DMS53 (cell line): ENCODE measurements around the gene TP53BP2.
"Not testable (repeated sequence)": the region's sequence is repeated elsewhere in the genome, so short reads cannot be mapped to it uniquely, and the experiment has no call there.

ENCODE experiments used
- DNase-seq: peaks from one replicate; lab custom pipeline; 2025; lab: John Stamatoyannopoulos, UW

TP53BP2 gene, protein sequence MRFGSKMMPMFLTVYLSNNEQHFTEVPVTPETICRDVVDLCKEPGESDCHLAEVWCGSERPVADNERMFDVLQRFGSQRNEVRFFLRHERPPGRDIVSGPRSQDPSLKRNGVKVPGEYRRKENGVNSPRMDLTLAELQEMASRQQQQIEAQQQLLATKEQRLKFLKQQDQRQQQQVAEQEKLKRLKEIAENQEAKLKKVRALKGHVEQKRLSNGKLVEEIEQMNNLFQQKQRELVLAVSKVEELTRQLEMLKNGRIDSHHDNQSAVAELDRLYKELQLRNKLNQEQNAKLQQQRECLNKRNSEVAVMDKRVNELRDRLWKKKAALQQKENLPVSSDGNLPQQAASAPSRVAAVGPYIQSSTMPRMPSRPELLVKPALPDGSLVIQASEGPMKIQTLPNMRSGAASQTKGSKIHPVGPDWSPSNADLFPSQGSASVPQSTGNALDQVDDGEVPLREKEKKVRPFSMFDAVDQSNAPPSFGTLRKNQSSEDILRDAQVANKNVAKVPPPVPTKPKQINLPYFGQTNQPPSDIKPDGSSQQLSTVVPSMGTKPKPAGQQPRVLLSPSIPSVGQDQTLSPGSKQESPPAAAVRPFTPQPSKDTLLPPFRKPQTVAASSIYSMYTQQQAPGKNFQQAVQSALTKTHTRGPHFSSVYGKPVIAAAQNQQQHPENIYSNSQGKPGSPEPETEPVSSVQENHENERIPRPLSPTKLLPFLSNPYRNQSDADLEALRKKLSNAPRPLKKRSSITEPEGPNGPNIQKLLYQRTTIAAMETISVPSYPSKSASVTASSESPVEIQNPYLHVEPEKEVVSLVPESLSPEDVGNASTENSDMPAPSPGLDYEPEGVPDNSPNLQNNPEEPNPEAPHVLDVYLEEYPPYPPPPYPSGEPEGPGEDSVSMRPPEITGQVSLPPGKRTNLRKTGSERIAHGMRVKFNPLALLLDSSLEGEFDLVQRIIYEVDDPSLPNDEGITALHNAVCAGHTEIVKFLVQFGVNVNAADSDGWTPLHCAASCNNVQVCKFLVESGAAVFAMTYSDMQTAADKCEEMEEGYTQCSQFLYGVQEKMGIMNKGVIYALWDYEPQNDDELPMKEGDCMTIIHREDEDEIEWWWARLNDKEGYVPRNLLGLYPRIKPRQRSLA

DNA sequence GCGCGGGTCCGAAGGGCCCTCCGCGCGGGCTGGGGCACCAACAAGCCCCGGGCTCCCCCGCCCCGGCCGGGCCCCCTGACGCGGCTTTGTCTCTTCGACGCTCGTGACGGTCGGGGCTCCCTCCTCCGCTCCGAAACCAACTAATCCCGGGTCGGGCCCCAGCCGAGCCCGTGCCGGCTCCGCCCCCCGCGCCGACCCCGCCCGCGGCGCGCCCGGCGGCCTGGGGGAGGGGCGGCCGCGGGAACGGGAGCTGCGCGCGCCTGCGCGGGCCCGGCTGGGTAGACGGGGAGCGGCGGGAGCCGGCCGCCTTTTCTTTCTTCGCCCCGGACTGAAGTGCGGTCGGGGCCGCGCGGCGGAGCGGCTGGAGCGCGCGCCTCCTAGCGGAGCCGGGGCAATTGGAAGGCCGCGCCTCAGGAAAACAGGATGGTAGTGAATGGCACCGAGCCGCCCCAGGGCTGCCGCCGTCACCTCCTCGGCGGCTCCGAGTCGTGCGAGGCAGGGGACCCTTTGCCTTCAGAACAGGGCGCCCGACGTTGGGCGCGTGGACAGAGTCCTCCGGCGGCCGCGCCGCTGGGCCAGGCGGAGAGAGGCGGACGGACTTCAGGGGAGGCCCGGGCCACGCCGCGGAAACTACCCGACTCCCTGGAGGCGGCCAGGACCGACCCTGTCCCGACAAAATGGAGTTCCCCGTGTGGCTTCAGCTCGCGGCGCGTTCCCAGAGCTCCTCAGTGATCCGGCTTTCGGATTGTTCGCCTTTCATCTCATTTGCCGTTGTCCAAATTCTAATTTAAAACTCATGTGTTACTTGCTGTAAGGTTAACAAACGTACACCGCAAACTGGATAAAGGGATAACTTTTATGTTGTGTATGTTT, at the start of gene TP53BP2:
Gene TP53BP2 (minus strand): TSS at position 138 of the 873 bp plus-strand sequence. CDS start 267 bp downstream, outside the sequence.
- DNase-seq = peak; percentile 96

DNA sequence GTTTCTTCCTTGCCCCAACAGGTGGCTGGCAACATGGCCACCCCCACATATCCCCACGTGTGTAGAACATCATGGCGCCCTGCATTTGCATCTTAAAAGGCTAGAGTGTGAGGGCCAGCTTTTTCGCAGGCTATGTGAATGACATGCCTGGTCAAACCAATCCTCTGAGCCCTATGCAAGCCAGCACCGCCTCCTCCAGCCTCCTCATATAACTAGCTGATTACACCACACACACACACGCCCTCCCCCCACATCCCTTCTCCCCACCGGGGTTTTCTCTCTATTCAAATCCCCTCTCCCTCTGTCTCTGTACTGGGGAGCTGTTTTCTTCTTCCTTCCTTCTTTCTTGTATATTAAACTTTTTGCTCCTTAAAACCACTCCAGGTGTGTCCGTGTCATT, 44.7 kb upstream of the TP53BP2 start:
- not testable (repeated sequence) for DNase-seq

DNA sequence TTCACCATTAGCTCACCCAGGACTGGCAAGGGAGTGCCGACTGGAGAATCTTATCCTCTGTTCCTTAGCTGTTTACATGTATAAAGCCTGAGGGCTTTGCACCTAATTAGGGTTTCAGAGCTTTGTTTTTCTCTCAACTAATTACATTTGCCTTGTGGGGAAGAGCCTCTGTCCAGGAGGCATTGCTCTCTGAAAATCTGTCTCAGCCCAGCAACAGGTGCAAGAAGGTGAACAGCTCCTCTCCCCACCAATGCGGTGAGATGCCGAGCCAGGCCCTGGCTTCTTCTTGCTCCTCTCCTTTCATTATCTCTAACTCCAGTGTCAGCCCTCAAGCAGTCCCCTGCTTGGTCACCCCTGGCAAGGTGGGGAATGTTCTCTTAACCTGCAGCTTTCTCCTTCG, 43.6 kb upstream of the TP53BP2 start:
- not testable (repeated sequence) for DNase-seq

DNA sequence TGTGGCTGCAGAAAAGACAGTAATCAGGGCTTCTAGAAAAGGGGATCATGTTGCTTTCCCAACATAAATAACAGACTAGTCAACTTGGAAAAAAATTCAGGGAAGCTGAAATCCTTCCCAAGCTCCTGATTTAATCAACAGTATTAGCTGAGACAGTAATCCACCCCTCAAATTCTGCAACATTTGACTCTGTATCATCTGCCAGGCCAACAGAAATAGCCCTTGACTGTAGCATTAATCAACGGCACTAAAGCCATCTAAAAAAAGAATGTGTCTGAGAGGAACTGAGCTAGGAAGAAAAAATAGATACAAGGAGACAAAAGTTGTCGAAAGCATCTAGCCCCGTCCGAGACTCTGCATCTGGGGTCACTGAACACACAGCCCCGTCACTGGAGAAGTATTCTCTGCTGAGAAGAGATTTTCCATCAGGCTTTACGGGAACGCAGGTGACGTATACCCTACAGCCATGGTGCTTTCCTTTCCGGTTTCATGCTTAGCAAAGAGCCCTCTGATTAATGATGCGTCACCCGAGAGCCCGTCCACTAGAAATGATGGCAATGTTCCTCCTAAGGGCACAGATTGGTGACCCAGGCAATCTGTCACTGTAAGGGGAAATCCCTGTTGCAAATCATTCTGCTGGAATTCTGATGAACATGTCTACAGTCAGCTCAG, 42.1 kb upstream of the TP53BP2 start:
- peak; percentile 96 for DNase-seq

DNA sequence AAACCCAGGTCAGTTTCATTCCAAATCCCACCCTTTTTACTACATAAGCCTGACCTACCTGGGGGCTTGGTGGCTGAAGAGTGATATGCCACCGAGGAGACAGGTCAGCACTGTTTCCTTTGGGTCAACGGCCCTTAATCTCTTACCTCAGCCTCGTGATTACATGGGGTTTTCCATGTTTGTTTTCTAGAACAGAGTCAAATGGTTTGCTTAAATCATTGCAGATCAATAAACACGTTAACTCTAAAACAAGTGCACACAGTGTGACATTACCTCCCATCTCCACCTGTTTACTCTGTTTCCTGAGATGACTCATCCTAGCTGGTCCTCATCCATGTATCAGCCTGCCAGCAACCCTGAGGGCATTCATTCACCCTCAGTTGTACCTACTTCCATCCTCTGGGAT, 40.8 kb upstream of the TP53BP2 start:
- DNase-seq = peak; percentile 89

DNA sequence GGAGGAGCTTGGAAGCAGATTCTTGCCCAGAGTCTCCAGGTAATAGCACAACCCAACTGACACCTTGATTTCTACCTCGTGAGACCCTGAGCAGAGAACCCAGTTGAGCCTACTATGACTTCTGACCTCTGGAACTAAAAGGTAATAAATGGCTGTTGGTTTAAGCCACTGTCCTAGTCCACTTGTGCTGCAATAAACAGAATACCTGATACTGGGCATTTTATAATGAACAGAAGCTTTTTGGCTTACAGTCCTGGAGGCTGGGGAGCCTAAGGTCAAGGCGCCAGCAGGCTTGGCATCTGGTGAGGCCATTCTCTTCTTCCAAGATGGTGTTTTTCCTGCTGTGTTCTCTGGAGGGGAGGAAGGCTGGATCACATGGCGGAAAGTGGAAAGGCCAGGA, 39.9 kb upstream of the TP53BP2 start:
- DNase-seq = no peak

DNA sequence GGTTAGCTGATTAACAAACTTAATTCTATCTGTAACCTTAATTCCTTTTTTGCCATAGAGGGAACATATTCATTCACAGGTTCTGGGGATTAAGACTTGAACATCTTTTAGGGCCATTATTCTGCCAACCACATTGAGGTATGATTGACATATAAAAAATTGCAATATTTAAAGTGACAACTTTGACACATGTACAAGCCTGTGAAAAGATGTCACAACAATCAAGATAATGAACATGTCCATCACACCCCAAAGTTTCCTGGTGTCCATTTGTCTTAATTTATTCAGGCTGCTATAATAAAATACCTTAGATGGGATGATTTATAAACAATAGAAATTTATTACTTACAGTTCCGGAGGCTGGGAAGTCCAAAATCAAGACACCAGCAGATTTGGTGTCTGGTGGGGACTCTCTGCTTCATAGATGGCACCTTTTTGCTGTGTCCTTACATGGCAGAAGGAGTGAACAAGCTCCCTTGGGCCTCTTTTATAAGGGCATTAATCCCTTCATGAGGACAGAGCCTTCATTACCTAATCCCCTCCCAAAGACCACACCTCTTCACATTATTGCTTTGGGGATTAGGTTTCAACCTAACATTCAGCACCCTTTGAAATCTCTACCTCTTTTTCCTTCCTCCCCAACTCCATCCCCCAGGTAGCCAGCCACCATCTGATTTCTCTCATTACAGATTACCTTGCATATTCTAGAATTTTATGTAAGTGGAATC, 33.0 kb upstream of the TP53BP2 start:
- DNase-seq = no peak

DNA sequence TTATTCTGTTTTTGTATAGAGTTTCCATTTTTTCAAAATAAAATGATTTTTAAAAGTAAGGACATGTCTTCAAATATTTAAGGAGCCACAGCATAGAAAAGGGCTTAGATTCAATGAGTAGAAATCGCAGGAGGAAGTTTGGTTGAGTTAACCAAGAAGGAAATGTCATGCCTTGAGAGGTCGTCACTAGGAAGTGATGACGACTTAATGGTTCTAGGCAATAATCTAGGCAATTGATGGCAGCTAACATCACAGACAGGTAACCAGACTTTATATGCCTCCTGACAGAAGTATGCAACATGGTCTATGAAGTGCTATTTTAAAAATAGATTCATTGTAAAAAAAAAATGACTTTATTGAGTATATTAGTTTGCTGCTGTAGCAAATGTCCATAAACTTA, 32.1 kb upstream of the TP53BP2 start:
- DNase-seq = no peak

DNA sequence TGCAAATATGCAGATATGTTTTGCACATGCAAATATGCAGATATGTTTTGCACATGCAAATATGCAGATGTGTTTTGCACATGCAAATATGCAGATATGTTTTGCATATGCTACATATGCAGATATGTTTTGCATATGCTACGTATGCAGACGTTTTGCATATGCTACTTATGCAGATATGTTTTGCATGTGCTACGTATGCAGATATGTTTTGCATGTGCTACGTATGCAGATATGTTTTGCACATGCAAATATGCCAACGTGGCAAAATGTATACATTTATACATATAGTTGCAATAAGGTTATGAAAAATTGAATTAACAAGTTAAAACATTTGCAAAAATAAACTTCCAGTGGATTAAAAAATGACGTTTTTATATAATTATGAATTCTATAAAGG, 30.8 kb upstream of the TP53BP2 start:
- DNase-seq = no peak

DNA sequence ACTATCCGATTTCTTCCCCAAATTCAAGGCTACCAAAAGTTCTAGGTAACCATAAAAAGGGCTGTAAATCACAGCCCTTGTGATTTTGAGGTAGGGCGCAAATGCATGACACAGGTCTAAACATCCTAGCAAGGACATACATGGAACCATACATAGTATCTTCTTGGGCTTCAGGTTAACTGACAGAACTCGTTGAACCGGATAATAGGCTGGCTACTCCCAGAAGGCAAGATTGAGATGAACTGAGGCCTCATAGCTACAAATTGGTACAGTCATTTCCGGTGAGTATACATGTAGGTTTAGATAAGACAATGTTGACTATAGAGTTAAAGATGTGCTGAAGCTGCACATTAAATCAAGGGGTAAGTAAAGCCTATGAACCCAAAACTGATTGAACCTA, 27.3 kb upstream of the TP53BP2 start:
- peak; percentile 9 for DNase-seq

DNA sequence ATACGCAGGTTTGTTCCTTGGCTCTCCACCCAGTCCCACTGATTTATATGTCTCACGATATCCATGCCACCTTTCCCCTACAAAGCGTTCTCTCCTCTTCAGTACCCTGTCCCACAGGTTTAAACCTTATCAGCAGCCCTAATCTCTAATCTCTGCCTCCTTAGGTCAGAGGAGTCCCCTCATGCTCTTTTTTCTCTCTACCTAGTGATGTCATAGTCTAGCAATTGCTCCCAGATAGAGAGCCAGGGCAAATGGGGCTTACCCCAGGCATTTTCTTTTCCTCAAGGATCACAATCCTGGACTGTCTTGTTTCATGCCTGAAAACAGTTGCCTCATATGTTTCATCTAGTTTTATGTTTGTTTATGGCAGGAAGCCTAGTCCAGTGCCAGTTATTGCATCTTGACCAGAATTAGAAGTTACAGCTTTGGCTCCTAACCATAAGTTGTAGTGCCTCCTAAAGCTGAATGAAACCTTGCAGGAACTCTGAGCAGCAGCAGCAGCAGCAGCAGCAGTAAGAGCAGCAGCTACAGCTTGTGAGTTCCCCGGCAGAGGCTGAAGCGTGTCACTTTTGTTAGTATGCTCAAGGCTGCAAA, 26.7 kb upstream of the TP53BP2 start:
- no peak for DNase-seq

DNA sequence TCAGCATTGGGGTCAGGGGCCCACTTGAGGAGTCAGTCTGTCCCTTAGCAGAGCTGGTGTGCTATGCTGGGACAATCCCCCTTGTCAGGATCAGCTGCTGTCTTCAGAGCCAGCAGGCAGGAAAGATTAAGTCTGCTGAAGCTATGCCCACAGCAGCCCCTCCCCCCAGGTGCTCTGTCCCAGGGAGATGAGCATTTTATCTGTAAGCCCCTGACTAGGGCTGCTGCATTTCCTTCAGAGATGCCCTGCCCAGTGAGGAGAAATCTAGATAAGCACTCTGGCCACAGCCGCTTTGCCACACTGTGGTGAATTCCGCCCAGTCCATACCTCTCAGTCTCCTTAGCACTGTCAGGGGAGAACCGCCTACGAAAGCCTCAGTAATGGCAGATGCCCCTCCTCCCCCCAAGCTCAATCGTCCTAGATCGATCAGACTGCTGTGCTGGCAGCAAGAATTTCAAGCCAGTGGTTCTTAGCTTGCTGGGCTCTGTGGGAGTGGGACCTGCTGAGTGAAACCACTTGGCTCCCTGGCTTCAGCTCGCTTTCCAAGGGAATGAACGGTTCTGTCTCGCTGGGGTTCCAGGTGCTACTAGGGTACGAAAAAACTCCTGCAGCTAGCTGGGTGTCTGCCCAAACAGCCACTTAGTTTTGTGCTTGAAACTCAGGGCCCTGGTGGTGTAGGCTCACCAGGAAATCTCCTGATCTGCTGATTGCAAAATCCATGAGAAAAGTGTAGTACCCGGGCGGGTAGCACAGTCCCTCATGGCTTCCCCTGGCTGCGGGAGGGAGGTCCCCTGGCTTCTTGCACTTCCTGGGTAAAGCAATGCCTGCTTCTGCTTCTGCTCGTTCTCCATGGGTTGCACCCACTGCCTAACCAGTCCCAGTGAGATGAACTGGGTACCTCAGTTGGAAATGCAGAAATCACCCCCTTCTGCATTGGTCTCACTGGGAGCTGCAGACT, 25.1 kb upstream of the TP53BP2 start:
- DNase-seq = no peak

DNA sequence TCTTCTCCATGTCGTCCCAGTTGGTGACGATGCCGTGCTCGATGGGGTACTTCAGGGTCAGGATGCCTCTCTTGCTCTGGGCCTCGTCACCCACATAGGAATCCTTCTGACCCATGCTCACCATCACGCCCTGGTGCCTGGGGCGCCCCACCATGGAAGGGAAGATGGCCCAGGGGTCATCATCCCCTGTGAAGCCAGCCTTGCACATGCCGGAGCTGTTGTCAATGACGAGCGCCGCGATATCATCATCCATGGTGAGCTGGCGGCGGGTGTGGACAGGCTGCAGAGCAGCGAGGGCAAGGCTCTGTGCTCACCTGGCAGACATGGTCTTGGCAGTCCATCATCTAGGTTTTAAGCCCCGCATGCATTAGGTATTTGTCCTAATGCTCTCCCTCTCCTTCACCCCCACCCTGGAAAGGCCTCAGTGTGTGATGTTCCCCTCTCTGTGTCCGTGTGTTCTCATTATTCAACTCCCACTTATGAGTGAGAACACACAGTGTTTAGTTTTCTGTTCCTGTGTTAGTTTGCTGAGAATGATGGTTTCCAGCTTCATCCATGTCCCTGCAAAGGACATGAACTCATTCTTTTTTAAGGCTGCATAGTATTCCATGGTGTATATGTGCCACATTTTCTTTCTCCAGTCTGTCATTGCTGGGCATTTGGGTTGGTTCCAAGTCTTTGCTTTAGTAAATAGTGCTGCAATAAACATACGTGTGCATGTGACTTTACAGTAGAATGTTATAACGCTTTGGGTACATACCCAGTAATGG, 19.0 kb upstream of the TP53BP2 start:
- not testable (repeated sequence) for DNase-seq

DNA sequence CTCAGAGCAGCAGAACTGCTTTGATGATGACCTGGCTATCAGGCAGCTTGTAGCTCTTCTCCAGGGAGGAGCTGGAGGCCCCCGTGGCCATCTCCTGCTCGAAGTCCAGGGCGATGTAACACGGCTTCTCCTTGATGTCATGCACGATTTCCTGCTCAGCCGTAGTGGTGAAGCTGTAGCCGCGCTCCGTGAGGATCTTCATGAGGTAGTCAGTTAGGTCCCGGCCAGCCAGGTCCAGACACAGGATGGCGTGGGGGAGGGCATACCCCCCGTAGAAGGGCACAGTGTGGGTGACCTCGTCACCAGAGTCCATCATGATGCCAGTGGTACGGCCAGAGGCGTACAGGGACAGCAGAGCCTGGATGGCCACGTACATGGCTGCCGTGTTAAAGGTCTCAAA, 18.3 kb upstream of the TP53BP2 start:
- DNase-seq = no peak

DNA sequence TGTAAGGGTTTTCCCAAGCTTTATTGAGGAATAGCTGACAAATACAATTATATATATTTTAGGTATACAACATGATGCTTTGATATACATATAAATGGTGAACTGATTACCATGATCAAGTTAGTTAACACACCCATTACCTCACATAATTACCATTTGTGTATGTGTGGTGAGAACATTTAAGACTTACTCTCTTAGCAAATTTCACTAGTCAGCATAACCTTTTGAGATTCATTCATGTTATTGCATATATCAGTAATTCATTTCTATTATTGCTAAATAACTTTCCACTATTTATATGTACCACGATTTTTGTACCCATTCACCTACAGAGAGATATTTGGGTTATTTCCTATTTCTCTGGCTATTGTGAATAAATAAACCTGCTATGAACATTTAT, 16.2 kb upstream of the TP53BP2 start:
- no peak for DNase-seq

DNA sequence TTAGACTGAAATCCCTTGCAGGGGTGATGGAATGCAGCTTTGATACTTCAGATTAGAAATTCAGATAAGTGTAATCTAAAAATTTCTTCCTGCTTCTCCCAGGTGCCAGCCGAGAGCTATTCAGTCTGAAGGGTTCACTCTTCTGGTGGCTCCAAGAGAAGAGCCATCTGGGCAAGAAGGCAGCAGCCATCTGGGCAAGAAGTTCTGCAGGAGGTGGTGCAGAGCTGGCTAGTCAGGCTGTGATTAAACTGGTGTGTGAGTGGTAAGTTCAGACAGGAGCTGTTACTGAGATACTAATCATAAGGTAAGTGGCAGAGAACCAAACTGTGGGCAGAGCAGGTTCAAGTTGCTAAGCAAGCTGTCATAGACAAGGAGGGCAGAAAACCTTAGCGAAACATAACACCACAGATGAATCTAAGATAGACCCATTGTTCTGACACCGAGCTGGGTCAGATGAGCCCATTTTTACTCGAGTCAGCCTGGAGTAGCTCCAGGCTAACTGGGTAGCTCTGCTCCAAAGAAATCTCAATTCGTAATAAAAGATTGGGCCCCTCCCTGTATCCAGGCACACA, 14.4 kb upstream of the TP53BP2 start:
- no peak for DNase-seq

DNA sequence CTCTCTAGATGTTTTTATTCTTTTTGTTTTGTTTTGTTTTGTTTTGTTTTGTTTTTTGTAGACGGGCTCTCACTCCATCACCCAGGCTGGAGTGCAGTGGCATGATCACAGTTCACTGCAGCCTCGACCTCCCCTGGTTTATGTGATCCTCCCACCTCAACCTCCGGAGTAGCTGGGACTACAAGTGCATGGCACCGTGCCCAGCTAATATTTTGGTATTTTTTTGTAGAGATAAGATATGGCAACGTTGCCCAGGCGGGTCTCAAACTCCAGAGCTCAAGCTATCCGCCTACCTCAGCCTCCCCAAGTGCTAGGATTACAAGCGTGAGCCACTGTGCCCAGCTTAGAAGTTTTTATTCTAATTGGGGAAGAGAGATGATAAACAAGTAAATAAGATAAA, 13.3 kb upstream of the TP53BP2 start:
- no peak for DNase-seq

DNA sequence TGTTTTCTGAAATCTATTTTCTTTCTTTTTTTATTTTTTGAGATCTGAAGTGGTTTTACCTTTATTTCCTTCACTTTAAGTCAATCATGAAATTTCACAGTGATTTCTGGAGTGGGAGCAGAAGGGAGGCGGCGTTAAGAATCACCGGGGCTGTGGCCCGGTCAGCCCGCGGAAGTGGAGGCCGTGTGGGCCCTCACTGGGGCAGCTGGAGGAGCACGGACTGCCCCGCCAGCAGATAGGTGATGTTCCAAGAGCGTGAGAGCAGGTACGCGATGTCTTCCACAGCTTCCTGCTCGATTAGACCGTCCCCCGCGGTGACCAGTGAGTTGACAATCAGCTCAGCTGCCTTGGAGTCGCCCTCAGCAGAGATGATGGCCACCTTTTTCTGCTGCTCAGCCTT, 10.6 kb upstream of the TP53BP2 start:
- no peak for DNase-seq
